NCI-H2196 treated with DMSO at 0.1 percent for 48 hours (cell line): ENCODE results near the gene ENSA.
"Not testable (repeated sequence)": the region's sequence is repeated elsewhere in the genome, so short reads cannot be mapped to it uniquely, and the experiment has no call there.

Experiments used
- DNase-seq: peaks from one replicate; lab custom pipeline; 2025; ENCODE audit not compliant: unreplicated experiment; lab: John Stamatoyannopoulos, UW

The ENSA gene

DNA sequence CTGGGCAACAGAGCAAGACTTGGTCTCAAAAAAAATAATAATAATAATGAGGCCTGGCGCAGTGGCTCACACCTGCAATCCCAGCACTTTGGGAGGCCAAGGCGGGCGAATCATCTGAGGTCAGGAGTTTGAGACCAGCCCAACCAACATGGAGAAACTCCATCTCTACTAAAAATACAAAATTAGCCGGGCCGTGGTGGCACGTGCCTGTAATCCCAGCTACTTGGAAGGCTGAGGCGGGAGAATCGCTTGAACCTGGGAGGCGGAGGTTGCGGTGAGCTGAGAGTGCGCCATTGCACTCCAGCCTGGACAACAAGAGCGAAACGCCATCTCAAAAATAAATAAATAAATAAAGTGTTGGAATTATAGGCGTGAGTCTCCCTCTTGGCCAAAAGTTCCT, 47.5 kb downstream of the ENSA start:
- DNase-seq = not testable (repeated sequence)

DNA sequence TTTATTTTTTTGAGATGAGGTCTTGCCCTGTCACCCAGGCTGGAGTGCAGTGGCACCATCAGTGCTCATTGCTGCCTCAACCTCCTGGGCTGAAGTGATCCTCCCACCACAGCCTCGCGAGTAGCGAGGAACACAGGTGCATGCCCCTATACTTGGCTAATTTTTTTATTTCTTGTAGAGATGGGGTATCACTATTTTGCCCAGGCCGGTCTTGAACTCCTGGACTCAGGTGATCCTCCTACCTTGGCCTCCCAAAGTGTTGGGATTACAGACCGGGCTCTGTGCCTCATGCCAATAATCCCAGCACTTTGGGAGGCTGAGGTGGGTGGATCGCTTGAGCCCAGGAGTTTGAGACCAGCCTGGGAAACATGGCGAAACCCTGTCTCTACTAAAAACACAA, 48.0 kb downstream of the ENSA start:
- DNase-seq = not testable (repeated sequence)

DNA sequence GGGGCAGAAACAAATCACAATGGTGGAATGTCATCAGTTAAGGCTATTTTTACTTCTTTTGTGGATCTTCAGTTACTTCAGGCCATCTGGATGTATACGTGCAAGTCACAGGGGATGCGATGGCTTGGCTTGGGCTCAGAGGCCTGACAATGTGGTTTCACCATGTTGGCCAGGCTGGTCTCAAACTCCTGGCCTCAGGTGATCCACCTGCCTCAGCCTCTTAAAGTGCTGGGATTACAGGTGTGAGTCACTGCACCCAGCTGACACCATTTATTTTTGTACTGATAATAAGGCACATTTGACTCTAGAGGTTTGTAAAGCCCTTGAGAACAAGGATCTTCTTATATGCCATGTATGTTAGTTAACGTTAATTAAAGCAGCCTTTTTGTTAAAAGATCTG, 48.4 kb downstream of the ENSA start:
- DNase-seq = not testable (repeated sequence)

DNA sequence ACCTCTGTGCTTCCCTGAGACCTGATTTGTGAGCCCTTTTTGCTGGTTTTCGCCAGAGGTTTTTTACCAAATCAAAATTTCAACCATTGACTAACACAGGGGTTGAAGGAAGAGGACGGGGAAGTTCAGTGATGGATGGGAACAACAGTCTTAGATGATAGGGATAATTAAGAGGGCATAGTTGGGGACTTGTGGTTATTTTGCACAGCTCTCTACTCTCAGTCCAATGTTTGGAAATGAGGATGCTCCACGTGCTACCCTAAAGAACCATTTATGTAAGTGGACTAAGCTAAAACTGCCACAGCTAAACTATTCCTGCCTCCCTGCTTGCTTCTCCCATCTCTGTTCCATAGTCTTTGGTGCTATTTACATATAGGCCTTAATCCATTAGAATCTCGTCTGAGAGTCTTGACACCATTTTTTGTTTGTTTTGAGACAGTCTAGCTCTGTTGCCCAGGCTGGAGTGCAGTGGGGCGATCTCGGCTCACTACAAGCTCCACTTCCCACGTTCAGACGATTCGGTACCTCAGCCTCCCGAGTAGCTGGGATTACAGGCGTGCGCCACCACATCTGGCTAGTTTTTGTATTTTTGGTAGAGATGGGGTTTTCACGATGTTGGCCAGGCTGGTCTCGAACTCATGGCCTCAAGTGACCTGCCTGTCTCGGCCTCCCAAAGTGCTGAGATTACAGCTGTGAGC, 49.3 kb downstream of the ENSA start:
- no peak for DNase-seq

DNA sequence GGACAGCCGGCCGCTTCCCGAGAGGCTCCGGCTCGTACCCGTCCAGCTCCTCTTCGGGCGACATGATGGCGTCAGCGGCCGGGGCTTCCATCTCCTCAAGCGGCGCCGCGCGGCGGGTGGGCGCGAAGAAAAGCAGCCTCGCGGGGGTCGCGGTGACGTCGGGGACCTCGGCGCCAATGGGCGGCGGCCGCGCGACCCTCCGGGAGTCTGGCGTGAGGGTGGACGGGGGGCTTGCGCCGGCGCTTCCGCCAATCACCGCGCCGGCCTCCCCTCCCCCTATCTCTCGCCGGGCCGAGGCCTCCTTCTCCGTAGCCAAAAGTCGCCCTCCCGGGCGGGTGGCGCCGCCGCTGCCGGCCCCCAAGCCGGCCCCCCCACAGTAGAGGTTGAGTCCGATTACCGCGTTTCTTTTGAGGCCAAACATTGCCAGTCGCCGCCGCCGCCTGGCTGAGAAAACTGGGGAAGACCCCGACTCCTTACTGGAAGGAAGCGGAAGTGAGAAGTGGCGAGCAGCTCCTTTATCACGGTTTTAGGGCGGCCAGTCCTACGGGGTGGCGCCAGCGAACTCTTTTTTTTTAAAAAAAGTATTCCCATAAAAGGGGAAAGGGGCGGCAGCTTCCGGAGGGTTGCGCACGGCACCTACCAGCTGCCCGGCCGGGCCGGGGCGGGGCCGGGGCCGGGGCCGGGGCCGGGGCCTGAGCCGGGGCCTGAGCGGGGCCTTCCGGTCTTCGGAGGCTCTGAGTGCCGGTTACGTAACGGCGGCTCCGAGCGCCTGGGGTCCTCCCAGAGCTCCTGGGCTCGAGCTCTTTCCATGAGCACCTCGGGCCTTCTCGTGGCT, 50.1 kb downstream of the ENSA start, which contains the start of gene MCL1:
TSS of gene MCL1 (minus strand) at position 501 of the 835 bp plus-strand sequence. CDS start at position 421, 80 bp downstream.
- DNase-seq = peak; percentile 88

DNA sequence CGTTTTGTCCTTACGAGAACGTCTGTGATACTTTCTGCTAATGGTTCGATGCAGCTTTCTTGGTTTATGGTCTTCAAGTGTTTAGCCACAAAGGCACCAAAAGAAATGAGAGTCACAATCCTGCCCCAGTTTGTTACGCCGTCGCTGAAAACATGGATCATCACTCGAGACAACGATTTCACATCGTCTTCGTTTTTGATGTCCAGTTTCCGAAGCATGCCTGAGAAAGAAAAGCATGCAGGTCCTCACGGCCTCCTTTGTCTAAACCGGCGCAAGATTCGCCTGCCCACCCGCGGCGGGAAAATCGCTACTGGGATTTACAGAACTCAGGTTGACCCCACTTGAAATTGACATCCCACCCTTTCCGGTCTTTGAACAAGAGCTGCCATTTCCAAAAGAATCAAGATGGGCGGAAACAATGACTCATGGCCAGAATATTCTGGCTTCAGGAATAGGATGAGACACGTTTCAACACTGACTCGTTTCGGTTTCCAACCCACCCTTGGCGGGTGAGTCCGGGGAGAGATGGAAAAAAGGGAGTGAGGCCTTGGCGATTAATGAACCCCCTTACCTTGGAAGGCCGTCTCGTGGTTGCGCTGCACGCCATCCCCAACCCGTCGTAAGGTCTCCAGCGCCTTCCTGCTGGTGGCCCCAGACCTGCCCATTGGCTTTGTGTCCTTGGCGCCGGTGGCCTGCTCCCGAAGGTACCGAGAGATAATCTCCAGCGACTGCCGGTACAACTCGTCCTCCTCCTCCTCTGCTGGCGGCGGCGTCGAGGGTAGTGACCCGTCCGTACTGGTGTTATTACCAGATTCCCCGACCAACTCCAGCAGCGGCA, 50.9 kb downstream of the ENSA start:
- DNase-seq = no peak

DNA sequence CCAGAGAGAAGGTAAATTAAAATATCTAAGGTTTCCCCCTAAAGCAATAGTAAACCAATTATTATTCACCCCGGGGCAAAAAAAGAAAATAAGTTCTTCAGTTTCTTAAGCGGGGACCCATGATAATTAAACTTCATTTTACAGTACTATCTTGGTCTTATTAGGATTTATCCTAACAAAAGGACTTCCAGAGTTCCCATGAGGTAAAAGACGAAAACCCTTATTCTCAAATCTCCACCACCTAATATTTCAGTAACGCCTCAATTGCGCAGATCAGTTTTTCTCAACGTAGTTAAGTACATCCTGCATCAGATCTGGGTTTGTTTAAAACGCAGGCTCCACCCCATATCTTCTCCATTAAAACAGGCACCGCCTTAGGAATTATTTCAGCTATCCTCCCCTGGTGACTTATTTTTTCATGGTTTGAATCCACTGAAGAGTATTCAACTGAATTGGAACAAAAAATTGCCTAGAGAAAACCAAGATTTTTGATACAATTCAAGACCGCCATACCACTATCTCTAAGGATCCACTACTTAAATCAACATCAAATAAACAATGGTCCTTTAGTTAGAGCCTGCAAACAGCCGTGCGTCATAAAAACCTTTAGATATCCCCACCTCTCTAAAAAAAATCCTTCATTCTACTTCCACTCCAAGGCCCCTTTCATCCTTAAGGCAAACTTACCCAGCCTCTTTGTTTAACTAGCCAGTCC, 51.7 kb downstream of the ENSA start:
- no peak for DNase-seq

DNA sequence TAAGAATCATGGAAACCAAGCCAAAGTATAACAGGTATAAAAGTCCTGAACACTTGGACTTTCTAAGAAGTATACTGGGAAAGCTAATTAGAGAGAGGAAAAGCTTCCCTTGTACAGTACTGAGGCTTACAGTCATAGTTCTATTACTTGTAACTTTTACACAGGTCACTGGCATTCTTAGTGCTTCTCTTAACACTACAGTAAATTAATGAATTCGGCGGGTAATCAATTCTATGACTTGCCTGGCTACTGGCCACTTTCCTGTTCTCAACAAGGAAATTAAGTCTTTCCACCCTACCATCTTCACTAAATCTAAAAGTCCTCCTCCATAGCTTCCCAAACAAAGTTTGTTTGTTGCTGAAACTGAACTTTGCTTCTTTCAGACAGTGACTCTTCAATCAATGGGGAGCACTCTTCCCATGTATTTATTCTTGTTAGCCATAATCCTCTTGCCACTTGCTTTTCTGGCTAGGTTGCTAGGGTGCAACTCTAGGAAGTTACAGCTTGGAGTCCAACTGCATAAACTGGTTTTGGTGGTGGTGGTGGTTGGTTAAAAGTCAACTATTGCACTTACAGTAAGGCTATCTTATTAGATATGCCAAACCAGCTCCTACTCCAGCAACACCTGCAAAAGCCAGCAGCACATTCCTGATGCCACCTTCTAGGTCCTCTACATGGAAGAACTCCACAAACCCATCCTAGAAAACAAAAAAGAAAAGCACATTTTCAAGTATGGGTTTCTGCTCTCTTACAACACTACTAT, 52.4 kb downstream of the ENSA start:
- no peak for DNase-seq

DNA sequence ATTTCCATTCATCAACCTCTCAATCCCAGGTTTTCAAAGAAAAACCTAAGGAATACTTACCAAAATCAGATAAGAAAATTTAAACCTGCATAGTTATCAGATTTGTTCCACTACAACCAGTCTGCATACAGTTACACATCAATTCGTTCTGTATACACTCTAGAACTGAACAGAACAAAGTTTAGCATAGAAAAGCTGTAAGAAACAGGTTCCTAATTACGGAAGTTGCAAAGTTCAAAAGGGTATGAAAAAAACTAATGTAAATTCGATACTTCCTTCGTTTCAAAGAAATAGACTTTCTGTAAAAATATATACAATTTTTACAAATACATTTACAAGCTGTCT, 53.1 kb downstream of the ENSA start:
- no peak for DNase-seq

DNA sequence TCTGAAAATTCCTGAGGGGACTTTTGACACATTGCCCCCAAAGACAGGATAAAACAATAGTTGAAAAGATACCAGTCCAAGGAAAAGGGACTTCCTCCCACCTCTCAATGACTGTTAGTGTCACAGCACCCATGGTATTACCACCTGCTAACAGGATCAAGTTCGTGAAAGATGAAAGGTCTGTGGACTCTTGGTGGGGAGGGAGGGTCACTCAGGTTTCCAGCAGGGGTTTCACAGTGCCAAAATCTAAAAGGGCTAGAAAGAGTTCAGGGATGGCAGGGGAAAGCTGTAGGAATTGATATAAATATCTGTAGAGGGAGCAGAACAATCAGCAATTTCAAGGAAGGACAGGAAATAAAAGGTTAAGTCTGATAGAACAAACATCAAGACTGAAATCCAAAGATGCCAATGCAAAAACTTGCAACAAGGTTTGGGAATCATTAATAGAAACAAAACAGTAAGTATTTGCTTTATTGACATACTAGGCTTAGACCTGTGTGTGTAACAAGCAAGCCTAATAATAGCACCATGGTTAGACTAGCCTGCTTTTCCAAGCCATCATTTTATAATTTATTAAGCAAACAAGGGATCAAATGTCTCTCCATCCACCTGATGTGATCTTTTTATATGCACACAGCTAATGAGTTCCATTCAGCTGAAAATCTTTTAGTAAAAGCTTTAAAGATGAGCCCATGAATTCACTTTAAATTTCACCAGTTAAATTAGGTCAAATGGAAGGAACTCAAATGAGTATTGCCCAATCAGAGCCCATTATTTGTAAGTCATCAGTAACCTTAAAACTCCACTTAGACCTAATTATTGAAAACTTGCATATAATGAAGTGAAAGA, 53.7 kb downstream of the ENSA start:
- no peak for DNase-seq

DNA sequence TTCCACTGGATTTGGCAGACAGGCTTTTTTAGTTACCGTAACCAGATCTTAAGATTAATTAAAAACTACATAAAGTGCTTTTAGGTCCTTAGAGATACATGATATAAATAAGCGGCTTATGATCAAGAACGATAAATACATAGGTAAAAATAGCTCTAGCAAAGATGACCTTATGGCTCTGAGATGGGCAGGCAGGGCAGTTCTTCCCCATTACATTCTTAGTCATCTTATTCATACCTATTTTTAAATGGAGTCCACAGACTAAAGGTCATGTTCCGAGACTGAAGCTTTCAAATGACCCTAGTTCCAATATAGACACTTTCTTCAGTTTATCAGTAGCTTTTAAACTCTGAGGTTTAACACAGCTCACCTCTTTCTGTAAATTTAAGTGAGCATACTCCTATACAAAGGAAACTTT, 54.3 kb downstream of the ENSA start:
- DNase-seq = no peak

DNA sequence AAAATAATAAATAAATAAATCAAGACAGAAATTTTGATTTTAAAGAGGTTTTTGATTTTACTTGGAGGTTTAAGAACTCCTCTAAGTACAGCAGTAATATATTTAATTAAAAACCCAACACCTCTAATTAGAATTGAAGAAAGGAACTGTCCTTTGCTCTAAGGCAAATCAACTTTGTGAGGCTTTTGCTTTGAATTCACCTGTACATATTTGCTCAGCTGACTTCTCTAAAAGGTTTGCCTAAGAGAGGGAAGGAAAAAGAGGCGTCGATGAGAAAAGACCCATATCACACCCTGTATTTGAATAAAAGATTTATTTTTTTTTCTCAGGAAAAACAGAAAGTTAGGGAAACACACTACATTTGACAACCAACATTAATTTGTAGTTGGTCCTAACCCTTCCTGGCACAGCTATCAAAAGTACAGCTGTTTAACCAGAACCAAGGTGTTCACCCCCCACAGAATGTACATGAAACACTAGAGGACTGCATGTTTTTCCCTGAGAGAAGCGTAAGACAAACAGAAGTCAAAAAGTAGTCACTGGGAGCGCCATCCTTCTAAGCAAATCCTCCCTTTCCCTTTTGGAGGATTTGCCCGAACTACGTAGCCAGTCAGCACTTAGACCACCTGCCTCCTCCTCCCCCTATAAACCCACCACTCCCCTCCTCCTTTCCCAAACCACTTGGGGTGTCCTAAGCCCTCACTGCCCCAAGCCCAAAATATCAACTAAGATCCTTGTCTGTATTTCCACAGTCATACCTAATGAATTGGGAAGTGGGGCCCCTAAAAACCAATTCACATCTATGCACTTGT, 54.9 kb downstream of the ENSA start:
- no peak for DNase-seq

DNA sequence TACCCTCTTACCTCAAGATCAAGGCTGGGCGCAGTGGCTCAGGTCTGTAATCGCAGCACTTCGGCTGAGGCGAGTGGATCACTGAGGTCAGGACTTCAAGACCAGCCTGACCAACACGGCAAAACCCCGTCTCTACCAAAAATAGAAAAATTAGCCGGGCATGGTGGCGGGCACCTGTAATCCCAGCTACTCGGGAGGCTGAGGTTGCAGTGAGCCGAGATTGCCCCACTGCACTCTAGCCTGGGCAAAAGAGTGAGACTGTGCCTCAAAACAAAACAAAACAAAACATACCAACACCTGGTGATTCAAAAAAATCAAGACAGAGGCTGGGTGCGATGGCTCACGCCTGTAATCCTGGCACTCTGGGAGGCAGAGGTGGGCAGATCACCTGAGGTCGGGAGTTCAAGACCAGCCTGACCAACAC, 55.8 kb downstream of the ENSA start:
- not testable (repeated sequence) for DNase-seq

DNA sequence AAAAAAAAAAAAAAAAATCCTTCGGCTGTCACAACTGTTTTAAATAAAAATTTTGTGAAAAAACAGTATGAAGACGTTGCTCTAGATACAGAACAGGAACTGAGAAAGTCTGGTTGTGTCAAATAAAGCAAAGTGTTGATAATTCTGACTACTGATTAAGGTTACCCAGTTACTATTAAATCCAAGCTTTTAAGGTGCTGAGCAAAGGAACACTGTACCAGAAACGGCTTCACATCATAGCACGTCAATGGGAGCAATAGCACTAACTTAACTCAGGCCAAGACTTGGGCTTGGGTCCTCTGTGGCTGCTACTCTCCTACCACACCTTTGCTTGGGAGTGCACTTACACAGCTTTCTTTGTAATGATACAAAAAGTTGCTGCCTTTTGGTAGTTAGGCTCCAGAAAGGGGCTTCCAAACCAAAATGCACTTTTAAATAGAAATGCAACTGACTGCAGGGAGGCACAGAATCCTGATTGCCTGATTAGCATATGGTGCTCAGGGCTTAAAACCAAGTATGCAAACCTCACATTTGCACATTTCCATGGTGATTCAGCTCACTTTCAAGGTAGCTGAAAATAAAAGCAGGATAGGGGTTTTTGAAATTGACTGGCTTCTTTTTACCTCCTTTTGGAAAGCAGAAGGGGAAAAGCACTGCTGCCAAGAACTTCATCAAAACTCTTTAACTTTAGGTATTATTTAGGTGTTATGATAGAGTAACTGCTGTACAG, 56.3 kb downstream of the ENSA start:
- DNase-seq = no peak
